Common myeloid progenitor, CD34-positive (primary cell): Measurements from ENCODE around the gene GCN1.
"Not testable (repeated sequence)": the region's sequence is repeated elsewhere in the genome, so short reads cannot be mapped to it uniquely, and the experiment has no call there.

Experiments used
- CTCF ChIA-PET: fragments of 350-600 bp; sonication (Branson Sonifier 250); formaldehyde crosslinking; loops from one replicate; lab custom pipeline; 2021; ENCODE audit warnings: antibody characterized with exemption; lab: Charles Lee
- POLR2A ChIA-PET: fragments of 350-600 bp; sonication (Branson Sonifier 250); formaldehyde crosslinking; loops from one replicate; lab custom pipeline; 2021; ENCODE audit warnings: antibody characterized with exemption; lab: Charles Lee
- DNase-seq, 3 donors: peaks; one replicate each; pipeline versions ENCODE4 v3.0.0 to v3.0.0-alpha.2; 2013
- H3K27ac ChIP-seq, 2 experiments: 1 replicate in 1 of 2; 2 replicates in 1 of 2; pipeline ENCODE4 v1.7.0; 2013; ENCODE audit warnings: inconsistent platforms in 2 of 2, low read length in 2 of 2, mild to moderate bottlenecking in 2 of 2, low read depth in 1 of 2, moderate library complexity in 1 of 2; ENCODE audit not compliant: severe bottlenecking in 2 of 2, insufficient read depth in 1 of 2, poor library complexity in 1 of 2
- H3K27me3 ChIP-seq, 5 experiments: replicated peaks in 2 of 5; 1 replicate in 3 of 5; 2 replicates in 2 of 5; pipeline versions ENCODE4 v1.6.1 to v1.7.0; 2013; ENCODE audit warnings: low read length in 4 of 5, mild to moderate bottlenecking in 2 of 5, moderate library complexity in 2 of 5, inconsistent platforms in 1 of 5; ENCODE audit not compliant: insufficient read depth in 5 of 5, control insufficient read depth in 4 of 5
- H3K36me3 ChIP-seq, 4 experiments: 1 replicate in 2 of 4; 2 replicates in 2 of 4; pipeline versions ENCODE4 v1.6.1 to v1.7.0; 2013; ENCODE audit warnings: low read length in 3 of 4, control low read depth in 1 of 4, mild to moderate bottlenecking in 1 of 4; ENCODE audit not compliant: control insufficient read depth in 4 of 4, insufficient read depth in 4 of 4
- H3K4me1 ChIP-seq, 4 experiments: 1 replicate in 3 of 4; 2 replicates in 1 of 4; pipeline versions ENCODE4 v1.6.1 to v1.7.1; 2013; ENCODE audit warnings: low read length in 3 of 4, mild to moderate bottlenecking in 3 of 4, control low read depth in 1 of 4, inconsistent platforms in 1 of 4, moderate library complexity in 1 of 4; ENCODE audit not compliant: control insufficient read depth in 4 of 4, insufficient read depth in 4 of 4; ENCODE audit errors: control extremely low read depth in 1 of 4
- H3K4me3 ChIP-seq, 7 experiments: 1 replicate in 4 of 7; 2 replicates in 3 of 7; pipeline versions ENCODE4 v1.5.1 to v1.7.0; 2013; ENCODE audit warnings: mild to moderate bottlenecking in 7 of 7, low read length in 6 of 7, moderate library complexity in 6 of 7, inconsistent platforms in 2 of 7, low read depth in 2 of 7, control low read depth in 1 of 7; ENCODE audit not compliant: insufficient read depth in 4 of 7, control insufficient read depth in 1 of 7; ENCODE audit errors: extremely low read depth in 1 of 7
- H3K9me3 ChIP-seq, 5 experiments: 1 replicate in 4 of 5; 2 replicates in 1 of 5; pipeline versions ENCODE4 v1.6.1 to v1.7.1; 2013; ENCODE audit warnings: low read length in 4 of 5, mild to moderate bottlenecking in 2 of 5, inconsistent platforms in 1 of 5, low read depth in 1 of 5, moderate library complexity in 1 of 5; ENCODE audit not compliant: control insufficient read depth in 4 of 5, insufficient read depth in 2 of 5; ENCODE audit errors: control extremely low read depth in 1 of 5
- WGBS: methylation state at CpG from one replicate; pipeline ENCODE4 v1.1.5; 2013; ENCODE audit not compliant: insufficient coverage; 5-methylcytosine and 5-hydroxymethylcytosine counted together

The GCN1 gene

DNA sequence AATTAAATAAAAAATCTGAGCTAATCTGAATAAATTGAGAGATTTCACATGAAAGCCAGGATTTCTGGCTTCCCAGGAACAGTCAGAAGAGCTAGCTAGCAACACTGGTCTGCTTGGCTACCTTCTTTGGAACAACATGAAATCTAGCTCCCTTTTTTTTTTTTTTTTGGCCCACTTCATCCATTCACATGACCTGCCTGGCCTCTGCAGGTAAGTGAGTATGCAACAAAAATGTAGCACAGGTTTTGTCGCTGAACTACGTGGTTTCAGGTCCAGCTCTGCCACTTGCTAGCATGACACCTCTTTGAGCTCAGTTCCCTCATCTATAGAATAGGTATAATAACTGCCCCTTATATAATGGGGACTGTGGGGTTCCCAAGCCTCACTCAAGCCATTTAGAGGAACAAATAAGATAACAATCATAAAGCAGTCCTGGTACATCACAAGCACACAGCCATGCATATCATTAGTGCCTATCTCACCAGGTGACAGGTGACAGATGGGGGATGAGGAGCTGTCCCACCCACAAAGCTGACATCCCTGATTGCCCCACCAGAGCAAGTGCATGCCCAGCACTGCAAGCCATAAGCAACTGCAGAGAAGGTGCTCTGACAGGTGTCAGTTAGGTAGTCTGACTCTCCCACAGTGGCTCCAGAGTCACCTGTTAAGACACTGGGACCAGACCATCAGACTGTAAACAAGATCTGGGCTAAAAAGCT, 45.4 kb upstream of the GCN1 start:
- Histone ChIP-seq H3K27ac (no peak overlapping the region), H3K36me3 (no peaks in the 10 kb centered on the region), H3K9me3 (no peaks in the 10 kb centered on the region), H3K27me3 (no peaks in the 10 kb centered on the region), H3K4me1 (peaks cover 9 to 82% (median 64%) of the 10 kb centered on the region in 4 experiments), H3K4me3 (no peak overlapping the region)
- no peak for DNase-seq
- POLR2A ChIA-PET = interaction anchor here (1.4 kb wide), 1 partner anchor 52 kb away, joined by 6 read pairs; the partner anchor contains the start of gene RNU4-2
- 94% methylated on average over 2 of the region's 2 CpGs for WGBS
- CTCF ChIA-PET = interaction anchor here (0.6 to 43.0 kb wide), 6 partner anchors 15 to 85 kb away, joined by 3 to 879 read pairs (median 4); partner anchors contain the start of gene PXN

DNA sequence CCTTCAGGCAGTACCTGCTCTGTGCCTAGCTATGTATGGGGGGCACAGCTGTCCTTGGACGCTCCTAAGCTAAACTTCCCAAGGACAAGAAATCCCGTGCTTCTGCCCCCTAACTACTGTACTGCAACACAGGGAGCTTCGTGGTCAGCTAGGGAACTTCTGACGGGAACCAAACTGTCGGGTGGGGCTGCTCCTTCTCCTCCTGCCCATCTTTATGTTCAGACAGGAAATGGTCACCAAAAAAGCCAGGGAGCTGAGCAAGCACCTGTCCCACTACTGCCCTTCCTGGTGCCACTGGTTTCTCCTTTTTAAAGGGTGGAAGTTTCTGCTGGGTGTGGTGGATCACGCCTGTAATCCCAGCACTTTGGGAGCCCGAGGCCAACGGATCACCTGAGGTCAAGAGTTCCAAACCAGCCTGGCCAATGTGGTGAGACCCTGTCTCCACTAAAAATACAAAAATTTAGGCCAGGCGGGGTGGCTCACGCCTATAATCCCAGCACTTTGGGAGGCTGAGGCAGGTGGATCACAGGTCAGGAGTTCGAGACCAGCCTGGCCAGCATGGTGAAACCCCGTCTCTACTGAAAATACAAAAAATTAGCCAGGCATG, 44.4 kb upstream of the GCN1 start:
- Histone ChIP-seq H3K4me1 (peaks cover 9 to 90% (median 73%) of the 10 kb centered on the region in 4 experiments), H3K36me3 (no peaks in the 10 kb centered on the region)
- DNase-seq = no peak

DNA sequence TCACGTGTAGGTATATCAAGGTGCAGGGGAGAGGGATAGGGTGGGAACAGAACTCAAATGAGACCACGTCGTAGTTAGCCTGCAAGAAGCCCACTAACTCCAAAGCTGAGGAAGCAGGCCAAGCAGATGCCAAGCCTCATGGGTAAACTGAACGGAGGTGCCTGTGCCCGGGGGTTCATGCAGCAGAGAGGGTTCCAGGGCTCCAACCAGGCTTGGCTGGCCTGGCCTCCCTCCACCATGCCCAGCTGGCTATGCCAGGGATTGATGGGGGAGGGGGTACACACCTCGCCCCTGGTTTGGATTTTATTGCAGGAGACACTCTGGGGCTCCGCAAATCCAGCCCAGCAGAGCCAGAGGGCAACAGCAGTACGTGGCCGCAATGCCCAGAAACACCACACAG, 43.7 kb upstream of the GCN1 start:
- peak overlapping the region in 1 of 2 experiments; percentile 55 for H3K27ac ChIP-seq
- CTCF ChIA-PET = interaction anchor here (0.8 to 43.0 kb wide), 4 partner anchors 13 to 55 kb away, joined by 3 to 879 read pairs (median 214); partner anchors contain the start of genes PXN and RNU4-1
- POLR2A ChIA-PET = interaction anchor here (0.5 to 3.6 kb wide), 5 partner anchors 10 to 54 kb away, joined by 3 to 18 read pairs (median 5); partner anchors contain the start of gene RNU4-2
- no peaks in the 10 kb centered on the region for H3K9me3 ChIP-seq
- no peaks in the 10 kb centered on the region for H3K36me3 ChIP-seq
- H3K4me1 ChIP-seq = peaks cover 10 to 94% (median 81%) of the 10 kb centered on the region in 4 experiments
- DNase-seq = no peak
- WGBS = 41% methylated on average over 6 of the region's 9 CpGs
- H3K27me3 ChIP-seq = no peaks in the 10 kb centered on the region
- peak overlapping the region in 4 of 7 experiments; percentile 21 to 61 (median 43) for H3K4me3 ChIP-seq

More for the DNA sequence above, 44.4 kb upstream of the GCN1 start:
- H3K27ac ChIP-seq = no peak overlapping the region
- no peaks in the 10 kb centered on the region for H3K9me3 ChIP-seq
- peak overlapping the region in 2 of 7 experiments; percentile 4 to 50 for H3K4me3 ChIP-seq
- ChIA-PET POLR2A (interaction anchor here (1.2 to 3.6 kb wide), 3 partner anchors 10 to 53 kb away, joined by 3 to 18 read pairs (median 6); partner anchors contain the start of gene RNU4-2), CTCF (interaction anchor here (0.7 to 43.0 kb wide), 4 partner anchors 14 to 52 kb away, joined by 3 to 879 read pairs (median 214); partner anchors contain the start of gene PXN)
- WGBS = 78% methylated on average over 11 of the region's 12 CpGs
- no peaks in the 10 kb centered on the region for H3K27me3 ChIP-seq

DNA sequence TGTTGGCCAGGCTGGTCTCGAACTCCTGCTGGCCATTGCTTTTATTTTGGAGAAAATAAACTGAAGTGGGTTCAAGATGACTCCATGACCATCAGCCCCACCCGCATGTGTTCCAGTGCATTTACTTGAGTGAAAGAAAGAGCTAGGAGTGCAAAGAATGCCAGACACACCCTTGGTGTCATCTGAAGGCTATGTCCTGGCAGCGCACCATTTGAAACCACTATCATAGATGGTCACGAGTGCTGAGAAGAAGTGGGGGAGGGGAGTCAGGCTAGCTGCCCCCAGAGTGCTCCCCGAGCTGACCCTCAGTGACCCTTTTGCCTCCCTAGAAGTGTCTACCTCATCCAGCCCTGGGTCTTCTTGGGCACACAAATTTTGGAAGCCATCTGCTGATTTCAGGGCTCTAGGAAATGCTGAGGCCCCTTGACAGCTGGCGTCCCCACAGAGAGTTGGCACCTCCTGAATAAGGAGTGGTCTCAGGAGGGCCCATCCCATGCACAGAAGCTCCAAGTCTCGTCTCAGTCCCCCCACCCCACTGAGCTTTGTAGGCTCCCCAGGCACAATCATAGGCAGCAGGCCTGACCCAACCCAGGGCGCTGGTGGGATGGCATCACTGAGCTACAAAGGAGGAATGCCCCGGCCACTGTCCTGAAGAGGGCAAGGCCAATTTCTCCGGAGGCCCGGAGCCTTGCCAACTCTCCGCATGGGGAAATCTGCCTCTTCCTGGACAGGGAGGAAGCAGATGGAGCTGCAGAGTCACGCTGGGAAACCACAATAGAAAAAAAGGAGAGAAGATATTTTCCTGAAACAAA, 43.1 kb upstream of the GCN1 start:
- ChIA-PET POLR2A (interaction anchor here (0.5 to 3.6 kb wide), 5 partner anchors 9 to 54 kb away, joined by 3 to 18 read pairs (median 5); partner anchors contain the start of gene RNU4-2), CTCF (interaction anchor here (0.8 to 43.0 kb wide), 5 partner anchors 13 to 55 kb away, joined by 3 to 879 read pairs (median 4); partner anchors contain the start of genes PXN, RNU4-1 and RPLP0)
- H3K4me3 ChIP-seq = peak overlapping the region in 6 of 7 experiments; percentile 1 to 61 (median 28)
- peak overlapping the region in 1 of 2 experiments; percentile 55 for H3K27ac ChIP-seq
- WGBS = 18% methylated on average over 11 of the region's 13 CpGs
- peaks cover 14 to 94% (median 87%) of the 10 kb centered on the region in 4 experiments for H3K4me1 ChIP-seq
- no peaks in the 10 kb centered on the region for H3K27me3 ChIP-seq
- DNase-seq = peak; percentile 75 to 85 (median 85)
- no peaks in the 10 kb centered on the region for H3K36me3 ChIP-seq
- no peaks in the 10 kb centered on the region for H3K9me3 ChIP-seq

DNA sequence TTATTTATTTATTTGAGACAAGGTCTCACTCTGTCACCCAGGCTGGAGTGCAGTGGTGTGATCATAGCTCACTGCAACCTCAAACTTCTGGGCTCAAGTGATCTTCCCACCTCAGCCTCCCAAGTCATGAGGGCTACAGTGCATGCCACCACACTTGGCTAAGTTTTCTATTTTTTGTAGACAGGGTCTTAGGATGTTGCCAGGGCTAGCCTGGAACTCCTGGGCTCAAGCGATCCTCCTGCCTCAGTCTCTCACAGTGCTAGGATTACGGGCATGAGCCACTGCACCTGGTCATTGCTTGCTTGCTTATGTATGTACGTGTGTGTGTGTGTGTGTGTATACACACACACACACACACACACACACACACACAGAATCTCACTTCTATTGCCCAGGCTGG, 42.3 kb upstream of the GCN1 start:
- not testable (repeated sequence) for DNase-seq, H3K36me3 ChIP-seq, H3K4me3 ChIP-seq, H3K27me3 ChIP-seq, H3K9me3 ChIP-seq
- WGBS = 100% methylated on average over 1 of the region's 3 CpGs
- Histone ChIP-seq H3K27ac (peak overlapping the region in 1 of 2 experiments; percentile 55), H3K4me1 (peaks cover 20 to 94% (median 87%) of the 10 kb centered on the region in 4 experiments)
- CTCF ChIA-PET = interaction anchor here (1.0 to 43.0 kb wide), 3 partner anchors 12 to 36 kb away, joined by 3 to 879 read pairs (median 425); partner anchors contain the start of genes PXN and RPLP0
- POLR2A ChIA-PET = interaction anchor here (3.6 kb wide), 1 partner anchor 55 kb away, joined by 18 read pairs; the partner anchor contains the start of gene RNU4-2
